ENCODE data around the gene PTCRA.
"Not testable (repeated sequence)": the region's sequence is repeated elsewhere in the genome, so short reads cannot be mapped to it uniquely, and the experiment has no call there.

The PTCRA gene

GRCh38 chr6:42947950-42948349 is 32.1 kb downstream of the PTCRA start:
- DNase-seq (ENCODE audit: low read depth): no peak
- TF ChIP-seq CTCF (IDR thresholded peaks at IDR 0.05; ENCODE audit: insufficient read depth, low read depth, low read length, missing control alignments): no peak
- H3K4me3 ChIP-seq (ENCODE audit: low read depth, low read length): no peak overlapping the region

GRCh38 chr6:42952389-42952788 is 36.5 kb downstream of the PTCRA start:
- DNase-seq (ENCODE audit: low read depth): no peak
- H3K4me3 ChIP-seq (ENCODE audit: low read depth, low read length): no peak overlapping the region
- TF ChIP-seq CTCF (IDR thresholded peaks at IDR 0.05; ENCODE audit: insufficient read depth, low read depth, low read length, missing control alignments): no peak

- DNase-seq (ENCODE audit: low read depth): not testable (repeated sequence)
Observed at GRCh38 chr6:42954405-42954804, 38.6 kb downstream of the PTCRA start.

GRCh38 chr6:42958125-42958524 is 42.3 kb downstream of the PTCRA start:
- TF ChIP-seq CTCF (IDR thresholded peaks at IDR 0.05; ENCODE audit: insufficient read depth, low read depth, low read length, missing control alignments): no peak
- no peak for DNase-seq (ENCODE audit: low read depth)
- no peak overlapping the region for H3K4me3 ChIP-seq (ENCODE audit: low read depth, low read length)

More at GRCh38 chr6:42954405-42954804, 38.6 kb downstream of the PTCRA start:
- H3K4me3 ChIP-seq (ENCODE audit: low read depth, low read length): not testable (repeated sequence)

GRCh38 chr6:42959917-42960242 is 44.0 kb downstream of the PTCRA start:
- no peak for DNase-seq (ENCODE audit: low read depth)
- no peak overlapping the region for H3K4me3 ChIP-seq (ENCODE audit: low read depth, low read length)
- TF ChIP-seq CTCF (IDR thresholded peaks at IDR 0.05; ENCODE audit: insufficient read depth, low read depth, low read length, missing control alignments): no peak

GRCh38 chr6:42960243-42961019 is 44.6 kb downstream of the PTCRA start, which contains the start of gene GNMT:
GNMT (plus strand) TSS chr6:42960754; CDS start chr6:42960768, 14 bp downstream.
- TF ChIP-seq CTCF (IDR thresholded peaks at IDR 0.05; ENCODE audit: insufficient read depth, low read depth, low read length, missing control alignments): no peak
- DNase-seq (ENCODE audit: low read depth): no peak
- no peak within 1 kb of the TSS for H3K4me3 ChIP-seq (ENCODE audit: low read depth, low read length)

- TF ChIP-seq CTCF (IDR thresholded peaks at IDR 0.05; ENCODE audit: insufficient read depth, low read depth, low read length, missing control alignments): no peak
- no peak for DNase-seq (ENCODE audit: low read depth)
- H3K4me3 ChIP-seq (ENCODE audit: low read depth, low read length): no peak overlapping the region
Observed at GRCh38 chr6:42961020-42961470, 45.2 kb downstream of the PTCRA start.
